Daoy (cell line): ENCODE results near the gene REXO5. TPM values are rescaled to one million over a fixed set of nuclear protein-coding genes. Genes with fewer than 3 reads are reported as not detected.
A peak's percentile ranks its signal among the peaks of the same experiment; 100 is the strongest.

Source experiments
- DNase-seq: peaks from one replicate; pipeline ENCODE4 v3.0.0-alpha.2; 2015; ENCODE audit warnings: low read depth
- total RNA-seq: library from RNA; depleted of rRNA; stranded (reverse); fragments of >200 nt; shearing (Covaris generic); gene quantifications from 2 replicates; pipeline ENCODE4 v1.2.3, GENCODE V29; 2014

Gene REXO5
- total RNA-seq, 1 experiment from 2014 or later, result 17.3 TPM

DNA sequence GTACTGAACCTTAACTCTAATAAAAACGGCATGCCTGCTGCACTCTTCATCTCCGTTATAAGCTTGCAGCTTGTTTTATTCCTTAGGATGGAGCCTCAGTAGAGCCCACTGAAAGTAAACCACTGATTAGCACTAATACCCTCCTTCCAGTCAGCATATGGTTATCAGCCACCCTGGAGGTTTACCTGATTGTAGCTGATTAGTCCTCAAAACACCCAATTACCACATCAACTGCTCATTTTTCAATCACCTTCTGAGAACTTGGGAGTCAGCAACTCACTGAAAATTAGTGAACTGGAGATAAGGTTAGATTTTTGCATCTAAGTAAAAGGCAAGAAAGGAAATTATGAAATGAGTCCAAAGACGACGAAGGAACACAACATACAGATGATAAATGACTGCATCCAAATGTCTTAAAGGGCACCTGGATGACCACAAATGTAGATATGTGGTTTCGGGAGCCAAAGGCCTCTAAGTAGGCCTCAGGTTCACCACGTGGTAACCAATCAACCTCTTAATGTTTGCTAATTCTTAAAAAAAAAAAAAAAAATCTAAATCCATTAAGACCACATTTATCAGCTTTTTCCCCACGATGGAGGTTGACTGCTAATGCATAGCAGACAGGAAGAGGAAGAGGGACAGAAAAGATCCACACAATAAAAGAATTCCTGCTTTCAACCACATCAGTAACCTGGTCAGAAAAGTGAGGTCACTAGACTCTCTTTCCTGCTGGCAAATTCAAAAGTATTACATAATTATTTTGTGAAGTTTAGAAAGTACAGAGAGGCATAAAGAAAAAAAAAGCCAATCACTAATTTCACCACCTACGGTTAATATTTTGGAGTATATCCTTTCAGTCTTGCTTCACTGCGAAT, 65.9 kb downstream of the REXO5 start:
- DNase-seq, result no peak

GRCh38 chr16:20873331-20873730, 67.0 kb downstream of the REXO5 start:
- DNase-seq, result no peak

DNA sequence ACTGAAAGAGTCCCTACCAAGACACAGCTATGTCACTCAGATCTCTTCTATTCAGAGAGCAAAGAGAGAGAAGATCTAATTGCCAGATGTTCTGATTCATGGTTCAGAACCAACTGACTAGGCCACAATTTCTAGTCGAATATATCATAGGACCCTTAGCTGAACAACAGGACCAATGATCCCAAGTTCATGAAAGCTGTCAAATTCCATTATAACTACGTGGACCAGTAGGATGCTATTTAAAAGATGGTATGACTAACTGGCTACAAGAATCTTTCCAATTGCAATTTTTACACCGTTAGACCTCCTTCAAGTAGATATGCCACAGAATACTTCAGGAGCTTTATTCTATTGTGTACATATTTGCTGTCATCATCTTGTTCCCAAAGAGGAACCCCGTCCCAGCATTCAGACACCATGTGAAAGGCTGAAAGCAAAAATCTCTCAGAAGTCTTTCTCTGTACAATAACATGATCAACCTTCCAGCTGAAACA, 67.8 kb downstream of the REXO5 start:
- no peak for DNase-seq

DNA sequence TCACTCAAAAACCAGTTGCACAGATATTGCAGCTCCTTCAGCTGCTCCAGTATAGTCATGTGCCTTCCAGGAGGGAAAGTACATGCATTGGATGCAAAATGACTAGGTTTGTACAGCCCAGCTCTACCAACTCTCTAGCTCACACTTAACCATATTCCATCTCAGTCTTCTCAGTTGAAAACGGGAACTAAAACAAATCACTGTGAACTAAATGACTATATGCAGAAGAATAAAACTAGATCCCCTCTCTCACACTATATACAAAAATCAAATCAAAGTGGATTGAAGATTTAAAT, 69.0 kb downstream of the REXO5 start:
- DNase-seq, result no peak

DNA sequence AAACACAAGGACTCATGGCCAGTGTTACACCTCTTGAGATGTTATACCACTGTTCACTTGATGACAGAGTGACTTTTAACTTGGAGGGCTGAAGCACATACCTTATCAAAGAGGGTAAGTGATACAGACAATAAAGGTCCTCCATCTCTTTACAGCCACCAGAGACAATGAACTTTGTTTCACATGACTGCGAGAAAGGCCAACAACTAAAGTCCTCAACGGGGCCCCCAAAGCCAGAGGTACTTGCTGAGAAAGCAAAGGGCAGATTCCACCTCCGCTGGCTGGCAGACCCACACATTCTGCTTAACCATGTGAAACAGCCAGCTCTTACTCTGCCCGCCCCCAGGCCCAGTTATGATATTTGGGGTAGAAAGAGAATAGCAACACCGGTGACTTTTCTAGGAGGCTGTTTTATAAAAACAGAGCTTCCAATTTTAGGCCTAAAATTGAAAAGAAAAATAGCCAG, 72.4 kb downstream of the REXO5 start:
- no peak for DNase-seq

GRCh38 chr16:20879175-20880040, 73.1 kb downstream of the REXO5 start:
- no peak for DNase-seq

GRCh38 chr16:20880867-20881502, 74.7 kb downstream of the REXO5 start:
- no peak for DNase-seq

- no peak for DNase-seq
Observed at GRCh38 chr16:20881503-20881878, 75.2 kb downstream of the REXO5 start.

DNA sequence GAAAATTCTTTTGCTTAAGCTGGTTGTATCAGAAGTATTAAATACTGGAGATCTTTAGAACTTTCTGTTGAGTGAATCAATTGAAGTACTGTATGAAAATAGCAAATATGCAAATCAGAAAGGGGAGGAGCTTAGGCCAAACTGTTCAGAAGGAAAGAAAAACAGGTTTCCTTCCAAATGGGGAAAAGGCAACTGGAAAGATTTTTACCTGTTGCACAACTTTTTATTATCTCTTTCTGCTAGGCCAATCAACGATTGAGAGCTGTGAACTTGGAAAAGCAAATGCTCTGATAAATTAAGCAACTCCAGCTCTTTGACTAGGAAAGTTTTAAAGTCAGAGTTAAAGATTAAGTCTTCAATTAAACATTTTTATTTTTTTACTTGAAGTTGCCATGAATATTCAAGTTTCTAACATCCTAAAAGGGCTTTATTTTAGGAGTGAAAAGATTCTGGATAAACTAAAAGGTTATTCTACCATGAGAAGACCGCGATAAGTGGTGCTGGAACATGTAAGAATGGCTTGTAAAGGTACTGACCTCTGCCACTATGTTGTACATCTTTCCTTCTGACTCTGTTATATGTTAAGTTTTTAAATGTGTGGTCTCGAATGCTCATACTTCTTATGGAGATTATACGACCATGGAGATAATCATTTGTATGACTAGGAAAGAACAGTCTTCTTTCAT, 77.4 kb downstream of the REXO5 start:
- DNase-seq, result no peak

- peak; percentile 36 for DNase-seq
Observed at GRCh38 chr16:20884240-20884556, 77.9 kb downstream of the REXO5 start.

- no peak for DNase-seq
Observed at GRCh38 chr16:20886320-20886719, 80.0 kb downstream of the REXO5 start.

- DNase-seq, result no peak
Observed at GRCh38 chr16:20887207-20887606, 80.9 kb downstream of the REXO5 start.

GRCh38 chr16:20889625-20890275, 83.4 kb downstream of the REXO5 start:
- no peak for DNase-seq

DNA sequence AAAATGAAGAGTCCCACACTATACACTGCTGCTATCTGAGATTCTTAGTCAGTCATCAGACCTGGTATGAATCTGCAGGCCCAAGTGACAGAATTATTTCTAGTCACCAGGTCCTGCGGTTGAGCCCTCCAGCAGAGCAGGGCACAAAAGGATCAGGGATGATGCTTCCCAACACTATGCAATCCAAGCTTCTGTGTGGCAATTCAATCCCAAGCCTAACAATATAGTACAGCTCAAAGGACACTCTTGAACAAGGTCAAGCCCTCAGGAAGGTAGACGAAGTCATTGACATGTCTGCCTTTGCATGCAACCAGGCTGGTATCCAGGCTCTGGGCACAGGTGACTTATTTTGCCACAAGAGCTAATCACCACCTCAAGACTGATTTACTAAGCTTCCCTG, 88.1 kb downstream of the REXO5 start:
- no peak for DNase-seq

DNA sequence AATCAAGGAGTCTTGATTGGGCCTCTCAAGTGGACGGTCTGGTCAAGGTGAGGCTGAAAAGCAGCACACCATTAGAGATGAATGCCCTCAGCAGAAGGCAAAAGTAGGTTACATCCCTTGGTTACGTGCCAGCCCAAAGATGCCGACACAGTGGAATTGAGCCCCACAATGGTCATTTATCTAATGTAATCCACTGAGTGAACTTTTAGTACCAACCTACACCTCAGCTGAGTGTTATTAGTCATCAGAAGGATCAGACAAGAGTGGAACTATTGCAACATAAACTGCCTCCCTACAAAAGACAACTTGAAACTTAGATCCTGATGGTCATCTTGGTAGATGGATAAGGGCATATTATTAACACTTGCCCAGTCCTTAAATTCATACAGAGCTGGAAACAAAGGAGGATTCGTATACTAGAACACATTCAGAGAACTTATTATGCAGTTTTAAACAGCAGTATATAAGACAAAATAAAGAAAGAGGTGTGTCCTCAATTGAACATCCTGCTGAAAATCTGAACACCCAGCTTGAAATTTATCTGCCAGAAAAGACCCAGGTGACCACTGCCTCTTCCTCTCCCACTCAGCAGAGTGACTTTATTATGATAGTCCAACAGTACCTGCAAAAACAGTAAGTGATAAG, 91.0 kb downstream of the REXO5 start:
- no peak for DNase-seq

DNA sequence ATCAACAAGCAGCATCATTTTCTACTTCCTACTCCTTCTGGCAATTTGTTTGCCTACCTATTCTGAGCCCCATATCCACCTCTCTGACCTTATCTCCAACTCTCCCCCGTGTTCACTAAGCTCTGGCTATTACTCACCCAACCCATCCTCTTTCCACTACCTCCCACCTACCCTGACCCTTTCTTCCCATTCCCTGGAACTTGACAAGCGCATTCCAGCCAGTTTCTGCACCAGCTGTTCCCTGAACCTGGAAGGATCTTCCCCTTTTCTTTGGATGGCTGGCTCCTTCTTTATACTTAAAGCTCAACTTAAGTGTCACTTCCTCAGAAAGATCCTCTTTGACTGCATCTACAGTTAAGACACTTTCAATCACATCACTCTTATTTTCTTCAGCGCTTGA, 91.6 kb downstream of the REXO5 start:
- DNase-seq, result no peak

- DNase-seq, result no peak
Observed at GRCh38 chr16:20899071-20899470, 92.7 kb downstream of the REXO5 start.
